HUES64 (cell line): ENCODE results near the gene NDC1.

Experiments
- H3K27ac ChIP-seq: 2 replicates; pipeline ENCODE4 v1.7.0; 2013; ENCODE audit warnings: low read depth, low read length, inconsistent platforms
- H3K27me3 ChIP-seq: 2 replicates; pipeline ENCODE4 v1.6.1; 2013; ENCODE audit warnings: mild to moderate bottlenecking, low read length; ENCODE audit not compliant: insufficient read depth
- H3K36me3 ChIP-seq: 2 replicates; pipeline ENCODE4 v1.6.1; 2013; ENCODE audit warnings: mild to moderate bottlenecking, low read length; ENCODE audit not compliant: insufficient read depth
- H3K4me1 ChIP-seq: 2 replicates; pipeline ENCODE4 v1.6.1; 2013; ENCODE audit warnings: mild to moderate bottlenecking, low read length, moderate library complexity; ENCODE audit not compliant: insufficient read depth
- H3K4me3 ChIP-seq: 2 replicates; pipeline ENCODE4 v1.5.1; 2013; ENCODE audit warnings: mild to moderate bottlenecking, low read length, moderate library complexity
- H3K9ac ChIP-seq: 2 replicates; pipeline ENCODE4 v1.6.1; 2013; ENCODE audit warnings: mild to moderate bottlenecking, low read depth, low read length
- H3K9me3 ChIP-seq: 2 replicates; pipeline ENCODE4 v1.6.1; 2013; ENCODE audit warnings: low read depth, low read length; ENCODE audit not compliant: insufficient read depth
- WGBS: fragments of 150-250, 120-280 bp; methylation state at CpG from one replicate; pipeline ENCODE4 v1.1.7; 2013; ENCODE audit warnings: missing lambda C conversion rate; 5-methylcytosine and 5-hydroxymethylcytosine counted together

The NDC1 gene

GRCh38 chr1:53717025-53717804 is 120.9 kb downstream of the NDC1 start:
- Histone ChIP-seq H3K36me3 (no peaks in the 10 kb centered on the region), H3K4me3 (no peak overlapping the region), H3K9ac (no peak overlapping the region), H3K27me3 (no peaks in the 10 kb centered on the region), H3K4me1 (no peaks in the 10 kb centered on the region), H3K27ac (no peak overlapping the region), H3K9me3 (no peaks in the 10 kb centered on the region)
- 91% methylated on average over 6 of the region's 6 CpGs for WGBS

- no peak overlapping the region for H3K9ac ChIP-seq
- H3K4me3 ChIP-seq: no peak overlapping the region
- H3K27me3 ChIP-seq: no peaks in the 10 kb centered on the region
- H3K36me3 ChIP-seq: no peaks in the 10 kb centered on the region
- no peaks in the 10 kb centered on the region for H3K9me3 ChIP-seq
- no peaks in the 10 kb centered on the region for H3K4me1 ChIP-seq
- no peak overlapping the region for H3K27ac ChIP-seq
- 88% methylated on average over 5 of the region's 5 CpGs for WGBS
These were observed 121.9 kb downstream of the NDC1 start for GRCh38 chr1:53716150-53716549.

- Histone ChIP-seq H3K27me3 (no peaks in the 10 kb centered on the region), H3K36me3 (no peaks in the 10 kb centered on the region), H3K9ac (no peak overlapping the region), H3K27ac (no peak overlapping the region), H3K4me3 (no peak overlapping the region), H3K9me3 (no peaks in the 10 kb centered on the region), H3K4me1 (no peaks in the 10 kb centered on the region)
- WGBS: 55% methylated on average over 11 of the region's 11 CpGs
These were observed 122.6 kb downstream of the NDC1 start for GRCh38 chr1:53715478-53715877.
